GM23248 (cell line): Measurements from ENCODE around the gene HP. TPM values are rescaled to one million over a fixed set of nuclear protein-coding genes. Genes with fewer than 3 reads are reported as not detected.

Source experiments
- DNase-seq: peaks from one replicate; pipeline ENCODE4 v3.0.0-alpha.2; 2015
- H2AFZ ChIP-seq: fragments of 200-600 bp; sonication (generic); 2 replicates; pipeline ENCODE4 v1.6.1; 2016; ENCODE audit warnings: antibody characterized with exemption
- H3F3A ChIP-seq: fragments of 200-600 bp; sonication (generic); 2 replicates; pipeline ENCODE4 v1.6.1; 2016; ENCODE audit warnings: mild to moderate bottlenecking, antibody characterized with exemption, mixed run types; ENCODE audit not compliant: insufficient read depth
- H3K27ac ChIP-seq: fragments of 200-600 bp; sonication (generic); 2 replicates; pipeline ENCODE4 v1.5.1; 2016; ENCODE audit warnings: mild to moderate bottlenecking
- H3K27me3 ChIP-seq: fragments of 200-600 bp; sonication (generic); replicated peaks from 2 replicates; pipeline ENCODE4 v1.6.1; 2016; ENCODE audit warnings: mild to moderate bottlenecking; ENCODE audit not compliant: insufficient read depth
- H3K36me3 ChIP-seq: fragments of 200-600 bp; sonication (generic); 2 replicates; pipeline ENCODE4 v1.6.1; 2016; ENCODE audit warnings: low read depth, mild to moderate bottlenecking
- H3K4me1 ChIP-seq: fragments of 200-600 bp; sonication (generic); 2 replicates; pipeline ENCODE4 v1.6.1; 2016; ENCODE audit warnings: mild to moderate bottlenecking; ENCODE audit not compliant: insufficient read depth
- H3K4me2 ChIP-seq: fragments of 200-600 bp; sonication (generic); one replicate; pipeline ENCODE4 v1.6.1; 2016; ENCODE audit warnings: mild to moderate bottlenecking; ENCODE audit not compliant: unreplicated experiment
- H3K4me3 ChIP-seq: fragments of 200-600 bp; sonication (generic); 2 replicates; pipeline ENCODE4 v1.5.1; 2016; ENCODE audit warnings: mild to moderate bottlenecking
- H3K79me2 ChIP-seq: fragments of 200-600 bp; sonication (generic); 2 replicates; pipeline ENCODE4 v1.6.1; 2016; ENCODE audit warnings: mild to moderate bottlenecking; ENCODE audit not compliant: insufficient read depth
- H3K9ac ChIP-seq: fragments of 200-600 bp; sonication (generic); 2 replicates; pipeline ENCODE4 v1.6.1; 2016; ENCODE audit warnings: mild to moderate bottlenecking
- H3K9me2 ChIP-seq: fragments of 200-600 bp; sonication (generic); 2 replicates; pipeline ENCODE4 v1.6.1; 2016; ENCODE audit warnings: mixed run types, mild to moderate bottlenecking, moderate library complexity; ENCODE audit not compliant: insufficient read depth
- H3K9me3 ChIP-seq: fragments of 200-600 bp; sonication (generic); one replicate; pipeline ENCODE4 v1.6.1; 2017; ENCODE audit warnings: low read depth
- H4K20me1 ChIP-seq: fragments of 200-600 bp; sonication (generic); 2 replicates; pipeline ENCODE4 v1.6.0; 2016; ENCODE audit not compliant: insufficient read depth
- EZH2 ChIP-seq: fragments of 200-600 bp; sonication (generic); IDR thresholded peaks from 2 replicates; pipeline ENCODE4 v1.6.1; 2018; ENCODE audit warnings: antibody characterized with exemption, mild to moderate bottlenecking; ENCODE audit not compliant: insufficient read depth, poor library complexity, severe bottlenecking
- EZH2phosphoT487 ChIP-seq: fragments of 200-600 bp; sonication (generic); IDR thresholded peaks from 2 replicates; pipeline ENCODE4 v1.6.1; 2018; ENCODE audit warnings: antibody characterized with exemption, moderate library complexity, mild to moderate bottlenecking, low read depth; ENCODE audit not compliant: insufficient read depth
- WGBS, 2 experiments: methylation state at CpG; one replicate each; pipeline ENCODE4 v1.1.6; 2015 to 2017; ENCODE audit warnings: low lambda C conversion rate in 2 of 2, low coverage in 1 of 2; ENCODE audit errors: missing lambda C conversion rate in 2 of 2; 5-methylcytosine and 5-hydroxymethylcytosine counted together
- in situ Hi-C: fragments of 300-500 bp; cut with MboI; formaldehyde crosslinking; loops from 2 replicates; pipeline ENCODE4 v1.15.0; 2020
- polyA plus RNA-seq: library from polyadenylated mRNA; unstranded; fragments of >200 nt; fragmentation: Nextera tagmentation; extraction: Ambion mirVana; gene quantifications from 2 replicates; pipeline ENCODE4 v1.2.1, GENCODE V29; 2016
- total RNA-seq: library from RNA; depleted of rRNA; stranded (reverse); fragments of >200 nt; shearing (Covaris generic); gene quantifications from 2 replicates; pipeline ENCODE4 v1.2.3, GENCODE V29; 2014

The HP gene
- total and polyA plus RNA-seq, 2 experiments from 2014 or later, result not detected

DNA sequence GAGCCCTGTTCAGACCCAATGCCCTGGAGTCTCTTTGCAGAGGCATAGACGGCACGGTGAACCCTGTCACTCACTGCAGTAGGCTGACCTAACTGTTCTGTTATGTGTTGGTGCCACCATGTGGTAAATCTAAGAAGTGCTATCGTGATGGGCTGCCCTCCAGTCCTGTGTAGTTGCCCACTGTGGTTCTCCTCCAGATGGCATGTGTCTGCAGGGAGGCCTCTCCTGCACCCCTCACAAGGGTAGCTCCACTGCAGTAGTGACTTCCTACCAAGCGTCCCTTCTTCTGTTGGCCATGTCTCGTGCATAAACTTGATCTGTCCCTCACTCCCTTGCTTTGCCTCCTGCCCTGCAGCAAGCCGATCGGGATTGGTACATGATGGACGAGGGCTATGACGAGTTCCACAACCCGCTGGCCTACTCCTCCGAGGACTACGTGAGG is 45.1 kb downstream of the HP start:
- no peaks in the 10 kb centered on the region for H3K27me3 ChIP-seq
- peak; percentile 69 for DNase-seq
- H4K20me1 ChIP-seq, result no peaks in the 10 kb centered on the region
- no peak overlapping the region for H3K27ac ChIP-seq
- no peak overlapping the region for H2AFZ ChIP-seq
- no peak for TF ChIP-seq EZH2
- no peak for TF ChIP-seq EZH2phosphoT487
- in situ Hi-C loops, result no loop called here
- no peak overlapping the region for H3K9ac ChIP-seq
- H3K4me1 ChIP-seq, result peaks cover 14% of the 10 kb centered on the region
- H3K79me2 ChIP-seq, result peaks cover 40% of the 10 kb centered on the region
- H3K9me2 ChIP-seq, result no peaks in the 10 kb centered on the region
- H3K9me3 ChIP-seq, result no peaks in the 10 kb centered on the region
- H3F3A ChIP-seq, result no peaks in the 10 kb centered on the region
- H3K36me3 ChIP-seq, result peaks cover 38% of the 10 kb centered on the region; the same call in 1 of the 2 replicates
- no peak overlapping the region for H3K4me3 ChIP-seq
- no peak overlapping the region for H3K4me2 ChIP-seq
- WGBS, 2 experiments, result 66 to 72% methylated on average over 12 of the region's 12 CpGs

DNA sequence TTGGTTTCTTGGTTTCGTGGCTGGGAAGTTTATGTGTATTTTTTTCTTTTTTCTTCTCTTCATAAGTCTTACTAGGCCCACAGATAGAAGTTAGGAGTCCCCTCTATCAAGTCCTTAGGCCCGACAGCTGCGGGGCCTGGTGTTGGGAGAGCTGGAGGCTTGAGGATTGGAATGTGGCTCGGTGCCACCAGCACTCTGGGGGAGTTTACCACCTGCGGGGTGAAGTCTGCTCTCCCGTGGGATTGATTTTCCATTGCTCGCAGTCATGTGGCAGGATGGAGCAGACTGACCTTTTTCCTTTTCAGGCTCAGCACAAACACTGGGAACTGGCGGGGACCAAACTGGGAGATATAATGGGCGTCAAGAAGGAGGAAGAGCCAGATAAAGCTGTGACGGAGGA is 46.9 kb downstream of the HP start:
- Histone ChIP-seq H3K79me2 (peaks cover 22% of the 10 kb centered on the region), H3K4me2 (no peak overlapping the region), H3K27ac (no peak overlapping the region), H2AFZ (no peak overlapping the region), H3K9me2 (no peaks in the 10 kb centered on the region), H3K27me3 (no peaks in the 10 kb centered on the region), H3K4me1 (no peaks in the 10 kb centered on the region), H3K4me3 (no peak overlapping the region), H3F3A (no peaks in the 10 kb centered on the region), H4K20me1 (no peaks in the 10 kb centered on the region), H3K9ac (no peak overlapping the region), H3K9me3 (no peaks in the 10 kb centered on the region), H3K36me3 (peaks cover 46% of the 10 kb centered on the region; the same call in 1 of the 2 replicates)
- WGBS, 2 experiments, result 78 to 81% methylated on average over 10 of the region's 10 CpGs
- in situ Hi-C loops, result no loop called here
- no peak for TF ChIP-seq EZH2phosphoT487
- no peak for TF ChIP-seq EZH2
- no peak for DNase-seq

DNA sequence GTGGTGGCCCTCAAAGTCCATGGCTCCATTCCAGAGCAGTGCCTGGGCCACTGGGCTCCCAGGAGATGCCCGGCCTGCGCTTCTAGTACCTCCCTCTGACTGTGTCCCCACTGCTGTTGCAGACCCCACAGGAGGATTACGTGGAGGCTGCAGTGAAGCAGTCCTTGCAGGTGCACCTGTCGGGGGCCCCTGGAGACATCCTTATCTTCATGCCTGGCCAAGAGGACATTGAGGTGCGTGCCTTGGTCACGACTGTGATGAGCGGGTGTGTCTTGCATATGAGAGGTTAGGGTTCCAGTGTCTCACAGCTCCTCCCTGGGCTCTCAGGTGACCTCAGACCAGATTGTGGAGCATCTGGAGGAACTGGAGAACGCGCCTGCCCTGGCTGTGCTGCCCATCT is 50.6 kb downstream of the HP start:
- H4K20me1 ChIP-seq, result no peaks in the 10 kb centered on the region
- 93 to 98% methylated on average over 9 of the region's 9 CpGs for WGBS, 2 experiments
- in situ Hi-C loops, result no loop called here

GRCh38 chr16:72105978-72106377 is 51.7 kb downstream of the HP start:
- Histone ChIP-seq H2AFZ (no peak overlapping the region), H3K4me3 (no peak overlapping the region), H4K20me1 (no peaks in the 10 kb centered on the region), H3K27ac (no peak overlapping the region), H3F3A (no peaks in the 10 kb centered on the region), H3K27me3 (no peaks in the 10 kb centered on the region), H3K79me2 (no peaks in the 10 kb centered on the region), H3K9me2 (no peaks in the 10 kb centered on the region), H3K4me1 (no peaks in the 10 kb centered on the region), H3K9ac (no peak overlapping the region), H3K9me3 (no peaks in the 10 kb centered on the region), H3K4me2 (no peak overlapping the region), H3K36me3 (peaks cover 41% of the 10 kb centered on the region)
- no peak for DNase-seq
- 99% methylated on average over 12 of the region's 12 CpGs for WGBS, 2 experiments
- TF ChIP-seq EZH2phosphoT487 (no peak), EZH2 (no peak)
- in situ Hi-C loops, result no loop called here

More for the DNA sequence above, 50.6 kb downstream of the HP start:
- Histone ChIP-seq H3K27me3 (no peaks in the 10 kb centered on the region), H3K79me2 (no peaks in the 10 kb centered on the region), H3K4me2 (no peak overlapping the region), H3K27ac (no peak overlapping the region), H3F3A (no peaks in the 10 kb centered on the region), H3K4me3 (no peak overlapping the region), H3K9me2 (no peaks in the 10 kb centered on the region), H3K9ac (no peak overlapping the region), H3K4me1 (no peaks in the 10 kb centered on the region), H3K36me3 (peaks cover 48% of the 10 kb centered on the region), H2AFZ (no peak overlapping the region), H3K9me3 (no peaks in the 10 kb centered on the region)
- no peak for DNase-seq
- TF ChIP-seq EZH2phosphoT487 (no peak), EZH2 (no peak)

- H3K9ac ChIP-seq, result no peak overlapping the region
- H3K4me1 ChIP-seq, result no peaks in the 10 kb centered on the region
- no peaks in the 10 kb centered on the region for H3K27me3 ChIP-seq
- H3K9me3 ChIP-seq, result no peaks in the 10 kb centered on the region
- DNase-seq, result no peak
- H4K20me1 ChIP-seq, result no peaks in the 10 kb centered on the region
- in situ Hi-C loops, result no loop called here
- no peaks in the 10 kb centered on the region for H3K9me2 ChIP-seq
- H3K4me2 ChIP-seq, result no peak overlapping the region
- no peak overlapping the region for H2AFZ ChIP-seq
- no peaks in the 10 kb centered on the region for H3F3A ChIP-seq
- H3K79me2 ChIP-seq, result no peaks in the 10 kb centered on the region
- no peak overlapping the region for H3K4me3 ChIP-seq
- H3K27ac ChIP-seq, result no peak overlapping the region
- 94 to 96% methylated on average over 17 of the region's 17 CpGs for WGBS, 2 experiments
- TF ChIP-seq EZH2, result no peak
- peaks cover 37% of the 10 kb centered on the region for H3K36me3 ChIP-seq
These were observed 53.1 kb downstream of the HP start for GRCh38 chr16:72107371-72107770.
